Erythroblast (primary cell): ENCODE data around the gene BRDT.

Source experiments
- GATA1 ChIP-seq: IDR thresholded peaks from 2 replicates; pipeline ENCODE4 v1.6.1; 2011; ENCODE audit warnings: low read depth, mild to moderate bottlenecking, control low read depth, low read length, moderate library complexity
- POLR2A ChIP-seq: IDR thresholded peaks from 2 replicates; pipeline ENCODE4 v1.6.1; 2011; ENCODE audit warnings: mild to moderate bottlenecking, low read length

- TF ChIP-seq POLR2A (no peak), GATA1 (no peak)
These were observed 54.9 kb downstream of the BRDT start for GRCh38 chr1:92004129-92004528.
